Lower leg skin (tissue), 4 donors: ENCODE data around the gene ACKR2. TPM values are rescaled to one million over a fixed set of nuclear protein-coding genes. Genes with fewer than 3 reads are reported as not detected.

ENCODE experiments used
- DNase-seq, 2 donors: peaks; one replicate each; pipeline ENCODE4 v3.0.0-alpha.2; 2019; ENCODE audit warnings: low spot score in 2 of 2
- H3K4me3 ChIP-seq: fragments of 200-600 bp; sonication (generic); 2 replicates; pipeline ENCODE4 v1.5.1; 2017; ENCODE audit warnings: mild to moderate bottlenecking, low read depth; ENCODE audit not compliant: poor library complexity, severe bottlenecking
- POLR2A ChIP-seq, 2 donors: fragments of 450-650 bp; IDR thresholded peaks; one replicate each; pipeline ENCODE4 v1.6.1; 2016 to 2017; ENCODE audit warnings: antibody characterized with exemption in 2 of 2, mild to moderate bottlenecking in 1 of 2, moderate library complexity in 1 of 2
- WGBS, 2 donors: methylation state at CpG; one replicate each; pipeline ENCODE4 v1.1.5; 2018; 5-methylcytosine and 5-hydroxymethylcytosine counted together
- intact Hi-C: fragments of 100-400 bp; cut with DNase I; formaldehyde crosslinking; loops from one replicate; pipeline ENCODE4 v1.15.0; 2023; ENCODE audit warnings: low total_unique reads
- total RNA-seq, 4 donors: library from RNA; depleted of rRNA; stranded (reverse); fragments of >200 nt; gene quantifications; one replicate each; pipeline ENCODE4 v1.1.0, GENCODE V29; 2016
- TF ChIP-seq, protein P1 (sequence below), 3 donors: fragments of 450-650 bp; IDR thresholded peaks; one replicate each; pipeline ENCODE4 v1.5.1; 2016; ENCODE audit warnings: antibody characterized with exemption in 3 of 3, mild to moderate bottlenecking in 3 of 3, moderate library complexity in 2 of 3

ACKR2 gene
- total RNA-seq, 4 donors from 2014 or later, result 3.7 to 6.3 (median 4.5) TPM

DNA sequence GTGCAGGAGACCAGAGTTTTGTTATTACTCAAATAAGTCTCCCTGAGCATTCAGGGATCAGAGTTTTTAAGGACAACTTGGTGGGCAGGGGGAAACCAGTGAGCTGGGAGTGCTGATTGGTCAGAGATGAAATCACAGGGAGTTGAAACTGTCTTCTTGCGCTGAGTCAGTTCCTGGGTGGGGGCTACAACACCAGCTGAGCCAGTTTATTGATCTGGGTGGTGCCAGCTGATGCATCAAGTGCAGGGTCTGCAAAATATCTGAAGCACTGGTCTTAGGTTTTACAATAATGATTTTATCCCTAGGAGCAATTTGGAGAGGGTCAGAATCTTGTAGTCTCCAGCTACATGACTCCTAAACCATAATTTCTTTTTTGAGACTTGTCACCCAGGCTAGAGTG lies 82.9 kb downstream of the ACKR2 start:
- 87 to 88% methylated on average over 1 of the region's 1 CpG for WGBS, 2 donors
- no peak for DNase-seq
- intact Hi-C loops, result no loop called here
- TF ChIP-seq POLR2A (IDR thresholded peaks at IDR 0.05), result no peak
- TF ChIP-seq, protein P1, sequence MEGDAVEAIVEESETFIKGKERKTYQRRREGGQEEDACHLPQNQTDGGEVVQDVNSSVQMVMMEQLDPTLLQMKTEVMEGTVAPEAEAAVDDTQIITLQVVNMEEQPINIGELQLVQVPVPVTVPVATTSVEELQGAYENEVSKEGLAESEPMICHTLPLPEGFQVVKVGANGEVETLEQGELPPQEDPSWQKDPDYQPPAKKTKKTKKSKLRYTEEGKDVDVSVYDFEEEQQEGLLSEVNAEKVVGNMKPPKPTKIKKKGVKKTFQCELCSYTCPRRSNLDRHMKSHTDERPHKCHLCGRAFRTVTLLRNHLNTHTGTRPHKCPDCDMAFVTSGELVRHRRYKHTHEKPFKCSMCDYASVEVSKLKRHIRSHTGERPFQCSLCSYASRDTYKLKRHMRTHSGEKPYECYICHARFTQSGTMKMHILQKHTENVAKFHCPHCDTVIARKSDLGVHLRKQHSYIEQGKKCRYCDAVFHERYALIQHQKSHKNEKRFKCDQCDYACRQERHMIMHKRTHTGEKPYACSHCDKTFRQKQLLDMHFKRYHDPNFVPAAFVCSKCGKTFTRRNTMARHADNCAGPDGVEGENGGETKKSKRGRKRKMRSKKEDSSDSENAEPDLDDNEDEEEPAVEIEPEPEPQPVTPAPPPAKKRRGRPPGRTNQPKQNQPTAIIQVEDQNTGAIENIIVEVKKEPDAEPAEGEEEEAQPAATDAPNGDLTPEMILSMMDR (IDR thresholded peaks at IDR 0.05), result no peak
- H3K4me3 ChIP-seq, result no peak overlapping the region

DNA sequence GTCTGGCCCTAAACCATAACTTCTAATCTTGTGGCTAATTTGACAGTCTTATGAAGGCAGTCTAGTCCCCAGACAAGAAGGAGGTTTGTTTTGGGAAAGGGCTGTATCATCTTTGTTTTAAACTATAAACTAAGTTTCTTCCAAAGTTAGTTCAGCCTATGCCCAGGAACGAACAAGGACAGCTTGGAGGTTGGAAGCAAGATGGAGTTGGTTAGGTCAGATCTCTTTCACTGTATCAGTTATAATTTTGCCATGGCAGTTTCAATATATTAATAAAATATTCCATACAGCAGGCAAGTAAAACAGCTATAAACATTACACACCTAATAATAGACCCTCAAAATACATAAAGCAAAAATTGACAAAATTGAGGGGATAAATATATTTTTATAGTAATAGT lies 83.6 kb downstream of the ACKR2 start:
- intact Hi-C loops, result no loop called here
- no peak overlapping the region for H3K4me3 ChIP-seq
- TF ChIP-seq, protein P1 (IDR thresholded peaks at IDR 0.05), result no peak
- no peak for TF ChIP-seq POLR2A (IDR thresholded peaks at IDR 0.05)
- DNase-seq, result no peak
- WGBS, 2 donors, result 85 to 97% methylated on average over 1 of the region's 1 CpG

DNA sequence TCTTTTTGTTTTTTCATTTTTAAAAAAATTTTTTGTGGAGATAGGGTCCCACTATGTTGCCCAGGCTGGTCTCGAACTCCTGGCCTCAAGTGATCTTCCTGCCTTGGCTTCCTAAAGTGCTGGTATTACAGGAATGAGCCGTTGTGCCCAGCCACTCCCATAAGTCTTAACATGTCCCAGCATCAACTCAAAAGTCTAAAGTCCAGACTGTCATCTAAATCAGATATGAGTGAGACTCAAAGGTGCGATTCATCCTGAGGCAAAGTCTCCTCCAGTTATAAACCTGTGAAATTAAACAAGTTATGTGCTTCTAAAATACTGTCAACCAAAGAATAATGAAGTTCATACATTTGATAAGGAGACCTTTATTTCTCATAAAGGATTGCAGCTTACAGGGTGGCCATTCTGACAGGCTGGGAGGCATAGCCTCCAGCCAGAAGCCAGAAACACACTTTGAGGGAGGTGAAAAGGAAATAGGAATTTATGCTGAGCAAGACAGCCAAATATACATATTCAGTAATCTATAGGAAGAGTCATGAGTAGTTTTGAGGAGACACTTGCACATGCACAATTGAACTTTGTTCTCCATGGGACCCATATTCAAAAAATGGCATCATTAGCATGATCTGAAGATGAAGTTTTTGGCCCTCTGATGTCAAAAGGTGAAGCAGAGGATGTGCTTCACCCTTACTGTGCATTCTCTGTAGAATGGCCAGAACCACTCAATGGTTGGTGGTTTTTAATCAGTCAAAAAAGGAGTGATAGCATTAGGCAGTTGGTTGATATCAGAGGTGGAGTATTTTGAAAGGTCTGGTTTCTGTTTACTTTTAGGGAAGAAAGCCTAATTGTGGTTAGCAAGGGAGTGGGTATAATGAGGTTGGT lies 85.7 kb downstream of the ACKR2 start:
- TF ChIP-seq, protein P1 (IDR thresholded peaks at IDR 0.05), result no peak
- TF ChIP-seq POLR2A (IDR thresholded peaks at IDR 0.05), result no peak
- WGBS, 2 donors, result 59 to 62% methylated on average over 3 of the region's 3 CpGs

DNA sequence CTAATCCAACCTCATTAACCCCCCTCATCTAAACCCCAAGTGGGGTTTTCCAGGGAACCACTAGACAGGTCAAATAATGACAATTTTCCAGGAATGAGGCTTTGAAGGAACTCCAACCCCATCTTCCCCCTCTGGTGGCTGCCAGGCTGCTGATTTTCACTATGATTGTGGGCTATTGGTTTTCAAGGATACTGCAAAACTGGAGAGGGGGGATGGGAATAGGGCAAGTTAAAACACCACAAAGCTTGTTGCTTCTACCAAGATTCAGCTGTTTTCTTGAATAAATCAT lies 86.3 kb downstream of the ACKR2 start:
- intact Hi-C loops, result no loop called here
- TF ChIP-seq, protein P1 (IDR thresholded peaks at IDR 0.05), result no peak
- DNase-seq, result no peak
- no peak overlapping the region for H3K4me3 ChIP-seq

More for the DNA sequence above, 85.7 kb downstream of the ACKR2 start:
- intact Hi-C loops, result no loop called here
- DNase-seq, result no peak
- H3K4me3 ChIP-seq, result no peak overlapping the region

DNA sequence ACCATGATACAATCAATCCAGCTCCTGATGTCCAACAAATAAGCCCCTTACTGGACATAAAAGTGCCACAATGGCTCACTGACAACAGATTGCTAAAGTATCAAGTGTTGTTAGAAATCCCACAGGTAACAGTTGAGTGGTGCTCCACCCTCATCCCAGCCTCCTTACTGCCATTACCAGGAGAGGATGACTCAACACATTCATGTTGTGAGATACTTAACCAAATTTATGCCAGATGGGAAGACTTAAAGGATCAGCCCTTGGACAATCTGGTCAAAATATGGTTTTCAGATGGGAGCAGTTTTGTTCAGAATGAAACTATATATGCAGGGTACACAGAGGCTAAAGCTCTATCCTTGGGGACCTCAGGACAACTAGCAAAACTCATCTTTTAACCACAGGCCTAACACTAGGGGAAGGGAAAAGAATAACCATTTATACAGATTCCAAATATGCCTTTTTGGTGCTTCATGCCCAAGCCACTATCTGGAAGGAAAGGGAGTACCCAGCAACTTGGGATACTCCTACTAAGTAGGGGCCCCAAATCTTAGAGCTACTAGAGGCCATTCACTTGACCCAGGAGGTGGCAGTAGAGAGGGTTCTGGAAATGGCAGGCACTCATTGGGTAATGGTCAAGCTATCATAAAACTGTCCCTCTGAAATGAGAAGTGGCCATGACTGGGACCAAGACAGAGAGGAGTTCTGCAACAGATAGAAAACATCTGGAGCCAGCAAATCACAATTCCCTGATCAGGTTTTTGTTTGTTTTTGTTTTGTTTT lies 89.8 kb downstream of the ACKR2 start:
- DNase-seq, result no peak
- no peak overlapping the region for H3K4me3 ChIP-seq
- TF ChIP-seq, protein P1 (IDR thresholded peaks at IDR 0.05), result no peak
- TF ChIP-seq POLR2A (IDR thresholded peaks at IDR 0.05), result no peak
- intact Hi-C loops, result no loop called here
